Mucosa of stomach (tissue), 1 donor: ENCODE data around the gene MCCC2.
"Not testable (repeated sequence)": the region's sequence is repeated elsewhere in the genome, so short reads cannot be mapped to it uniquely, and the experiment has no call there.

Experiments
- H3K27me3 ChIP-seq: one replicate; pipeline ENCODE4 v1.7.0; 2013; ENCODE audit warnings: mild to moderate bottlenecking, low read length; ENCODE audit not compliant: control insufficient read depth, insufficient read depth
- H3K36me3 ChIP-seq: one replicate; pipeline ENCODE4 v1.7.0; 2013; ENCODE audit warnings: low read length; ENCODE audit not compliant: control insufficient read depth, insufficient read depth
- H3K4me1 ChIP-seq: one replicate; pipeline ENCODE4 v1.7.0; 2013; ENCODE audit warnings: mild to moderate bottlenecking, low read length; ENCODE audit not compliant: control insufficient read depth, insufficient read depth
- H3K4me3 ChIP-seq: one replicate; pipeline ENCODE4 v1.7.0; 2013; ENCODE audit warnings: low read length
- H3K9ac ChIP-seq: one replicate; pipeline ENCODE4 v1.7.0; 2013; ENCODE audit warnings: mild to moderate bottlenecking, low read length, moderate library complexity
- H3K9me3 ChIP-seq: one replicate; pipeline ENCODE4 v1.7.0; 2013; ENCODE audit warnings: mild to moderate bottlenecking, low read length, moderate library complexity; ENCODE audit not compliant: control insufficient read depth
- donor health status: Pancreatic carcinoma.

The MCCC2 gene

GRCh38 chr5:71645030-71645429, 57.9 kb downstream of the MCCC2 start:
- H3K9me3 ChIP-seq = no peaks in the 10 kb centered on the region
- H3K4me1 ChIP-seq = no peaks in the 10 kb centered on the region
- no peak overlapping the region for H3K4me3 ChIP-seq
- H3K36me3 ChIP-seq = peaks cover 6% of the 10 kb centered on the region
- H3K27me3 ChIP-seq = no peaks in the 10 kb centered on the region
- no peak overlapping the region for H3K9ac ChIP-seq

DNA sequence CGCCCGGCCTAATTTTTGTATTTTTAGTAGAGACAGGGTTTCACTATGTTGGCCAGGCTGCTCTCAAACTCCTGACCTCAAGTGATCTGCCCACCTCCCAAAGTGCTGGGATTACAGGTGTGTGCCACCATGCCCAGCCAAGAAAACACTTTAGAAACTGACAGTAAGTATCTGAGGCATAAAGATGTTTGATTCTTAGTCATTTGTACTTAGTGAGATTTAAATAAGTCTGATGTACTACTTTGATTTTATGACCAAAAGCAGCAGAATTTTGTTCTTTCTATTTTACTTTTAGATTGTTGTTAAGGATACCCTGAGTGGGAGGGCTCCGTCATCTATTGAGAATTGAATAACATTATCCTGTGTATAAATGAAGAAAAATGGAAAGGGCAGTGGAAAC, 63.8 kb downstream of the MCCC2 start:
- not testable (repeated sequence) for H3K9me3 ChIP-seq, H3K4me3 ChIP-seq, H3K9ac ChIP-seq, H3K4me1 ChIP-seq, H3K27me3 ChIP-seq, H3K36me3 ChIP-seq

- Histone ChIP-seq H3K36me3 (no peaks in the 10 kb centered on the region), H3K4me3 (no peak overlapping the region)
These were observed 64.4 kb downstream of the MCCC2 start for GRCh38 chr5:71651579-71651978.

DNA sequence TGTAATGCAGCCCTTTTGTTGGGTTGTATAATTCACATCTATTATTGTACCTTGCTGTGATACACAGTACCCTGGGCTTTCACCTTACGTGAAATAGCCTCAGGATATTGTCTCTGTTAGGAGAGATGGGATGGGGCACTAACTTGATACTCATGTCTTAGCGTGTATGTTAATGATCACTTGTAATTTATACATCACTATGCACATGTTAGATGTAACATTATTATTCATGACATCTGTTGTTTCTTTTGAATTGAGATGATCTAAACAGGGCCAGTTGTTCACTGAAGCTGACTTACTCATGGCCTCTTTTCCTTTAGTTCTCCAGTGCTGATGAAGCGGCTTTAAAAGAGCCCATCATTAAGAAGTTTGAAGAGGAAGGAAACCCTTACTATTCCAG, 65.2 kb downstream of the MCCC2 start:
- Histone ChIP-seq H3K36me3 (no peaks in the 10 kb centered on the region), H3K27me3 (no peaks in the 10 kb centered on the region), H3K9me3 (no peaks in the 10 kb centered on the region), H3K4me1 (no peaks in the 10 kb centered on the region), H3K4me3 (no peak overlapping the region), H3K9ac (no peak overlapping the region)

More at GRCh38 chr5:71651579-71651978, 64.4 kb downstream of the MCCC2 start:
- Histone ChIP-seq H3K9me3 (no peaks in the 10 kb centered on the region), H3K27me3 (no peaks in the 10 kb centered on the region), H3K4me1 (no peaks in the 10 kb centered on the region), H3K9ac (no peak overlapping the region)

DNA sequence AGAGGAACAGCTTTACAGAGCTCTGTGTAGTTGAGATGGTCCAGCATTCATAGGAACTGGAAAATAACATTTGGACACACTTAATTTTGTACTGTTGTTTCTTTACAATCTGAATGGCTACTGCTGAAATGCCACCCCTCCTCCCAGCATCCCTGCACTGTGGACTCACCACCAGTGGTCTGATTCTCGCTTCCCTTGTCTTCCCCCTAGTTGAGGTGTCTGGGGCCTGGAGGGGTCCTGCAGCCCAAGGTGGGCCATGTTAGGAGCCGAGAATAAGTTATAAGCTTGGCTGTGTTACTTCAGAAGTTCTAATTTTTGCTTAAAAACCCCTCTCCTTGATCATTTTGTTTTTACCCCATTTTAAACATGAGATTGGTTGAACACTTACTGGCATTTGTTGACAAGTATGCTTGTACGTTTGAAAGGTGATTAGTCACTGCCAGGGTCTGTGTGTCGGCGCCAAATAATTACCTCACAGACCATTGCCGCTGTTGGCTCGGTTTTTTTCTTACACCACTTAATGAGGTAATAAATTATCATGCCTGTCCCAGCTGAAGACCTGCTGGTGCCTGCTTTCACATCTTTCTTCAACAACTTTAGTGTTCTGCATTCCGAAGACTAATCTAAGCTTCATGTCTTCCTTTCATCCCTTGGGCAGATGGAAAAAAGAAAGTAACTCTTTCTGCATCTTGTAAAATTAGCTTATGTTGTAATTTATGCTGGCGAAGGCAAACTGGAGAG, 65.8 kb downstream of the MCCC2 start:
- Histone ChIP-seq H3K4me1 (no peaks in the 10 kb centered on the region), H3K9me3 (no peaks in the 10 kb centered on the region), H3K9ac (no peak overlapping the region), H3K4me3 (no peak overlapping the region), H3K36me3 (no peaks in the 10 kb centered on the region), H3K27me3 (no peaks in the 10 kb centered on the region)

DNA sequence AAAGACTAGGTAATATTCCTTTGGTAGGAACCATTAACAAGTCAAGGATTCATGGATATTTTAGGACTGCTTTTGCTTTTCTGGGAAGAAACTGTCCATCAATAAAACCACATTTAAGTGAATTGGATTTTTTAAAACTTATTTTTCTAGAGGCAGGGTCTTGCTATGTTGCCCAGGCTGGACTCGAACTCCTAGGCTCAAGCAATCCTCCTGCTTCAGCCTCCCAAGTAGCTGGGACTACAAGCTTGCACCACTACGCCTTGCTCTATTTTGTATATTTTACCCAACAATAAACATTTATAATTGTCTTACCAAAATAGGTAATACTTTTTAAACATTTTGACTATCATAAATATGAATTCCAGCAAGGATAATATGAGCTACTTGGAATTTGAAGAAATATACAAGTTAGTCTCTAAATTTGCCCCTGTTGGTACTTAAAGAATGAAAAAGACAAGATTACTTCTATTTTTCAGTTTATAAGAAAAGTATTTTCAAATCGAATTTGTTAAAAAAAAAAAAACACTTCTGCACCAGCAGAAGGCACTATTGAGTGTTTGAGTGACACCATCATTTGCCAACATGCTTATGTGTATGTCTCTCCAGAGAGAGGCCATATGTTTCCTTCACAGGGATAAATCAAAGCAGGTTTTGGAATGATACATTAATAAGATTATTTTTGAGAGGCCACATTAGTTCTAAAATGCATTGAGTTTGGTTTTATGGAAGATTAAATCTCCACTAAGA, 71.9 kb downstream of the MCCC2 start:
- H3K4me1 ChIP-seq = no peaks in the 10 kb centered on the region
- no peaks in the 10 kb centered on the region for H3K9me3 ChIP-seq
- no peak overlapping the region for H3K4me3 ChIP-seq
- H3K9ac ChIP-seq = no peak overlapping the region
- H3K36me3 ChIP-seq = no peaks in the 10 kb centered on the region
- no peaks in the 10 kb centered on the region for H3K27me3 ChIP-seq

- Histone ChIP-seq H3K9me3 (no peaks in the 10 kb centered on the region), H3K27me3 (no peaks in the 10 kb centered on the region), H3K4me3 (no peak overlapping the region), H3K4me1 (no peaks in the 10 kb centered on the region), H3K36me3 (no peaks in the 10 kb centered on the region), H3K9ac (no peak overlapping the region)
These were observed 75.2 kb downstream of the MCCC2 start for GRCh38 chr5:71662381-71662780.

DNA sequence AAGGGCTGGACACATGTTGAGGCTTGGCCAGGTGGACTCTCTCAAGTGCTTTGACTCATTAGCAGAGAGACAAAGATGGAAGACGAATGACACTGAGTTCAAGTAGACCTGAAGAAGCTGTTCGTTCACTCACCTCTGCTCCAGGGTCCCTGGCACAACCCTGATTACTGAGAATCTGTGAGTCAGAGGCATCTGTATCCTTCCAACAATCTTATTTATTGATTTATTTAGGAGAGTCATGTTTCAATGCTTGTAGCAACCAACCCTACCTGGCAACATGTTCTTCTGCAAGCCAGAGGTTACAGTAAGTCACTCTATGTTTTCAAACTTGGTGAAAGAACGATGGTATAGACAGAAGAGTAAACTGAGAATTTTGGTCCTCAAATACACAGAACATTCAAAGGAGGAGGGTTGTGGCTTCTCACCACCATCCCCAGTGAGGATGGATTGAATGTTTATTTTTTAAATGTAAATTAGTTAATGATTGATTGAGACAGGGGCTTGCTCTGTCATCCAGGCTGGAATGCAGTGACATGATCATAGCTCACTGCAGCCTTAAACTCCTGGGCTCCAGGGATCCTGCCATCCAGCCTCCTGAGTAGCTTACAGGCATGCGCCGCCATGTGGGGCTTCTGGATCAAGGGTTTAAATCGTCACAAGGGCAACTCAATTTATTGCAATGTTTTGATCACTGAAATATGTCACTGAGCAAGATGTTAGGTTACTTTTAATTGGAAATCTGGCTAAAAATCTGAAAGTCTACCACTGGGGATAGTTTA, 76.2 kb downstream of the MCCC2 start:
- H3K9me3 ChIP-seq = no peaks in the 10 kb centered on the region
- H3K36me3 ChIP-seq = no peaks in the 10 kb centered on the region
- no peaks in the 10 kb centered on the region for H3K4me1 ChIP-seq
- no peaks in the 10 kb centered on the region for H3K27me3 ChIP-seq
- H3K9ac ChIP-seq = no peak overlapping the region
- H3K4me3 ChIP-seq = no peak overlapping the region

GRCh38 chr5:71664615-71665014, 77.5 kb downstream of the MCCC2 start:
- H3K9me3 ChIP-seq, H3K9ac ChIP-seq, H3K4me3 ChIP-seq, H3K4me1 ChIP-seq, H3K27me3 ChIP-seq, H3K36me3 ChIP-seq: not testable (repeated sequence)

DNA sequence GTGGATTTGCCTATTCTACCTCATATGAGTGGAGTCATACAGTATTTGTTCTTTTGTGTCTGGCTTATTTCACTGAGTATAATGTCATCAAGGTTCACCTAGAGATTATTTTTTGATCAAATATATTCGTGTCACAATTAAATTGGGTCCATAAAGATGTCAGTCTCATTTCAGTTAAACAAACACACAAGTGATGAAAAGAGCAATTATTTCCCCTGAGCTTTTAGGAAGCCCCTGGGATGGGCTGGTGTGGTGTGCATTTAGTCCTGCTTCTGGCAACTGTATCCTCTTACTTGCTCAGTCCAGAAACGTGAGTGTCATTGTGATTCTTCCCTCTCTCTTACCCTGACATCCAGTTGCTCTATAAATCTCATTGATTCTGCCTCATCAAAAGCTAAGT, 79.2 kb downstream of the MCCC2 start:
- Histone ChIP-seq H3K9ac (no peak overlapping the region), H3K9me3 (no peaks in the 10 kb centered on the region), H3K4me3 (no peak overlapping the region), H3K4me1 (no peaks in the 10 kb centered on the region), H3K36me3 (no peaks in the 10 kb centered on the region), H3K27me3 (no peaks in the 10 kb centered on the region)

GRCh38 chr5:71677977-71678376, 90.8 kb downstream of the MCCC2 start:
- H3K9me3 ChIP-seq = no peaks in the 10 kb centered on the region
- no peak overlapping the region for H3K4me3 ChIP-seq
- H3K4me1 ChIP-seq = no peaks in the 10 kb centered on the region
- H3K9ac ChIP-seq = no peak overlapping the region
- no peaks in the 10 kb centered on the region for H3K27me3 ChIP-seq
- H3K36me3 ChIP-seq = no peaks in the 10 kb centered on the region

DNA sequence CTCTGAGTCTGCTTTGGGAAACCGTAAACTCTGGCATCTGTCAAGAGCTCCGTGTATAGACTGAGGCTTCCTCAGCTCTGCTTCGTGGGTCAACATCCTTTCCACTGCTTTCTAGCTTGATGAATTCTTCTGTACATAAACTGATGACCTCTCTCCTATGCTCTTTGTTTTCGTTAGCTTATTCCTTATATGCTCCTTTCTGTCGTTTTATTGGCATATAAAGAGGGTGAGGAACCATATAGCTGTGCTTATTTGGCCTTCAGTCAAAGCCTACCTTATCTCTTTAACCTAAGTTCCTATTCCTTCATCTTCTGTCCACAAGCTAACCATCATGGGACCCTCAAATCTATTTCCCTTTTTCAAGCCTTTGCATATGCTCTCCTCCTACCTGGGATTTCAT, 92.6 kb downstream of the MCCC2 start:
- Histone ChIP-seq H3K27me3 (no peaks in the 10 kb centered on the region), H3K9me3 (no peaks in the 10 kb centered on the region), H3K36me3 (no peaks in the 10 kb centered on the region), H3K4me1 (no peaks in the 10 kb centered on the region), H3K9ac (no peak overlapping the region), H3K4me3 (no peak overlapping the region)
